OCI-LY3 (cell line): Measurements from ENCODE around the gene PLEKHF1.

ENCODE experiments used
- H2AFZ ChIP-seq: fragments of 200-600, 300-600 bp; shearing (Covaris generic); 2 replicates; pipeline ENCODE4 v1.6.0; 2014; ENCODE audit warnings: antibody characterized with exemption, low read depth, low read length
- H3K27ac ChIP-seq: fragments of 200-600, 300-600 bp; sonication (generic); 2 replicates; pipeline ENCODE4 v1.5.1; 2014; ENCODE audit warnings: mild to moderate bottlenecking, low read length, moderate library complexity, mixed read lengths
- H3K27me3 ChIP-seq: fragments of 200-600, 300-600 bp; sonication (generic); 2 replicates; pipeline ENCODE4 v1.6.1; 2014; ENCODE audit warnings: low read depth, low read length, mixed read lengths
- H3K36me3 ChIP-seq: fragments of 200-600, 300-600 bp; sonication (generic); replicated peaks from 2 replicates; pipeline ENCODE3; 2014; ENCODE audit warnings: low read depth, low read length, mixed read lengths
- H3K4me1 ChIP-seq: fragments of 300-600, 200-600 bp; sonication (generic); 2 replicates; pipeline ENCODE4 v1.6.1; 2014; ENCODE audit warnings: low read length, mixed read lengths
- H3K4me2 ChIP-seq: fragments of 200-600, 300-600 bp; sonication (generic); 2 replicates; pipeline ENCODE4 v1.6.1; 2014; ENCODE audit warnings: low read length, mixed read lengths
- H3K4me3 ChIP-seq: fragments of 300-600, 200-600 bp; sonication (generic); 2 replicates; pipeline ENCODE4 v1.5.1; 2014; ENCODE audit warnings: antibody characterized with exemption, mild to moderate bottlenecking, low read length, moderate library complexity
- H3K79me2 ChIP-seq: fragments of 300-600, 200-600 bp; shearing (Covaris generic); 2 replicates; pipeline ENCODE4 v1.6.1; 2014; ENCODE audit warnings: mild to moderate bottlenecking, low read length, mixed read lengths
- H3K9ac ChIP-seq: fragments of 300-600, 200-600 bp; shearing (Covaris generic); 2 replicates; pipeline ENCODE4 v1.6.0; 2014; ENCODE audit warnings: mild to moderate bottlenecking, low read length, moderate library complexity
- H3K9me3 ChIP-seq: fragments of 200-600, 300-600 bp; shearing (Covaris generic); 2 replicates; pipeline ENCODE4 v1.6.1; 2014; ENCODE audit warnings: low read length, mixed read lengths; ENCODE audit not compliant: insufficient read depth
- H4K20me1 ChIP-seq: fragments of 200-600, 300-600 bp; sonication (generic); 2 replicates; pipeline ENCODE4 v1.6.1; 2016; ENCODE audit warnings: low read length, mixed read lengths; ENCODE audit not compliant: insufficient read depth
- EZH2phosphoT487 ChIP-seq: fragments of 200-600 bp; shearing (Covaris generic); IDR thresholded peaks from 2 replicates; pipeline ENCODE4 v1.6.1; 2018; ENCODE audit warnings: antibody characterized with exemption, mixed run types, low read depth
- TF ChIP-seq, protein P1 (sequence below): fragments of 200-600, 300-600 bp; sonication (generic); IDR thresholded peaks from 2 replicates; pipeline ENCODE4 v1.5.1; 2014; ENCODE audit warnings: antibody characterized with exemption, low read length, low read depth

PLEKHF1 gene

DNA sequence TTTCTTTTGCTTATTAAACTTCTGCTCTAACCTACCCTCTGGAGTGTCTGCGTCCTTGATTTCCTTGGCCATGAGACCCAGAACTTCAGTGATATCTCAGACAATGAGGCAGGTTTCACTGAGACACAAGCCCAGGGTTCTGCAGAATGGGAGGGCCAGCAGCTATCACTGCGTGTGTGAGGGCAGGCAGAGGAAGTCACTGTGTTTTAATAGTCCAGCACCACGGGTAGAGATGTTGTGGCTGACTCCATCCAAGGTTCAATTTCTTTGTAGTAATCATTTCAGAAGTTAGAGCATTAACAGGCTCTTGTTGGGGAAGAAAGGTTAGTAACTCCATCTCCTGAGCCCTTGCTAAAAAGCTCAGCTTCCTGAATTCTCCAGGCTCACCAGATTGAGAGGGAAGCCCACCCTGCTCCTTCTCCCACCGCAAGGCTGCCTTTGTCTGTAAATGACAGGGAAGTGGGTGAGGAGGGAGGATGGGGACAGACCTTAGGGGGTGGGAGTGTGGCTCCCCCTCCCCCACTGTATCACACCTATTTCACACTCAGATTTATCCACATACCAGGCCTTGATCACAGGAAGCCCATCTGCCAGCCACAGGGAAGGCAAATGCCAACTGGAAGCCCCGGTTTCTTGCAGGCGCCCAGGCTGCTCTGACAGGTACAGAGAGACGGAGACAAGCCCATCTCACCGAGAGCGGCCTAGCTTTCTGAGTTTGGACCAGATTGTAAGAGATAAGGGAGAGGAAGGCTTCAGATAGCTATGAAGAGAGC is 47.7 kb downstream of the PLEKHF1 start:
- TF ChIP-seq EZH2phosphoT487: no peak
- TF ChIP-seq, protein P1, sequence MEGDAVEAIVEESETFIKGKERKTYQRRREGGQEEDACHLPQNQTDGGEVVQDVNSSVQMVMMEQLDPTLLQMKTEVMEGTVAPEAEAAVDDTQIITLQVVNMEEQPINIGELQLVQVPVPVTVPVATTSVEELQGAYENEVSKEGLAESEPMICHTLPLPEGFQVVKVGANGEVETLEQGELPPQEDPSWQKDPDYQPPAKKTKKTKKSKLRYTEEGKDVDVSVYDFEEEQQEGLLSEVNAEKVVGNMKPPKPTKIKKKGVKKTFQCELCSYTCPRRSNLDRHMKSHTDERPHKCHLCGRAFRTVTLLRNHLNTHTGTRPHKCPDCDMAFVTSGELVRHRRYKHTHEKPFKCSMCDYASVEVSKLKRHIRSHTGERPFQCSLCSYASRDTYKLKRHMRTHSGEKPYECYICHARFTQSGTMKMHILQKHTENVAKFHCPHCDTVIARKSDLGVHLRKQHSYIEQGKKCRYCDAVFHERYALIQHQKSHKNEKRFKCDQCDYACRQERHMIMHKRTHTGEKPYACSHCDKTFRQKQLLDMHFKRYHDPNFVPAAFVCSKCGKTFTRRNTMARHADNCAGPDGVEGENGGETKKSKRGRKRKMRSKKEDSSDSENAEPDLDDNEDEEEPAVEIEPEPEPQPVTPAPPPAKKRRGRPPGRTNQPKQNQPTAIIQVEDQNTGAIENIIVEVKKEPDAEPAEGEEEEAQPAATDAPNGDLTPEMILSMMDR: no peak
- no peak overlapping the region for H3K4me2 ChIP-seq

DNA sequence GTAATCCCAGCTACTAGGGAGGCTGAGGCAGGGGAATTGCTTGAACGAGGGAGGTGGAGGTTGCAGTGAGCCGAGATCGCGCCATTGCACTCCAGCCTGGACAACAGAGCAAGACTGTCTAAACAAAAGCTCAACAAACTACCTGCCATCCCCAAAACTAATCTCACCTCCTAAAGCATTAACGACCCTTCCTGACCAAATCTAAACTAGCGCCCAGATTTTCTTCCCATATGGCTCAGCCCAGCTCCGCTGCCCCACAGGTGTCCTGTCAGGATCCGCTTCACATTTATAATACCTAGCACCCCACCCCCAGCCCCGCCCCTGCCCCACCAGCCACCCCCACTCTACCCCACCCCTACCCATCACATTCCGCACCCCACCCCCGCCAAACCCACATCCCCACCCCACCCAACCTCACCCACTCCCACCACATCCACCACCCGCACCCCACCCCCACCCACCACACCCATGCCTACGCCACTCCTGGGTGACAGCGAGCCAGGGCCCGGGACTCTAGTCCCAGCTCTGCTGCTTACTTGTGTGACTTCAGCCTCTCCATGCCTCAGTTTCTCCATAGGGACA is 49.2 kb downstream of the PLEKHF1 start:
- Histone ChIP-seq H4K20me1 (peaks cover 4% of the 10 kb centered on the region; the same call in 1 of the 2 replicates), H3K27me3 (no peaks in the 10 kb centered on the region), H3K79me2 (peaks cover 56% of the 10 kb centered on the region), H3K9me3 (no peaks in the 10 kb centered on the region), H3K4me2 (peak overlapping the region; percentile 86), H3K27ac (peak overlapping the region; percentile 47), H3K4me3 (peak overlapping the region; percentile 79), H2AFZ (peak overlapping the region; percentile 49), H3K4me1 (peaks cover 11% of the 10 kb centered on the region), H3K36me3 (peaks cover 2% of the 10 kb centered on the region), H3K9ac (peak overlapping the region; percentile 80)
- TF ChIP-seq, protein P1: no peak
- TF ChIP-seq EZH2phosphoT487: no peak

More for the DNA sequence above, 47.7 kb downstream of the PLEKHF1 start:
- H3K4me1 ChIP-seq: peaks cover 11% of the 10 kb centered on the region
- H3K9me3 ChIP-seq: no peaks in the 10 kb centered on the region
- no peak overlapping the region for H2AFZ ChIP-seq
- H3K79me2 ChIP-seq: peaks cover 56% of the 10 kb centered on the region
- H3K4me3 ChIP-seq: no peak overlapping the region
- peaks cover 6% of the 10 kb centered on the region for H3K36me3 ChIP-seq
- peaks cover 4% of the 10 kb centered on the region; the same call in 1 of the 2 replicates for H4K20me1 ChIP-seq
- H3K27me3 ChIP-seq: no peaks in the 10 kb centered on the region
- H3K9ac ChIP-seq: no peak overlapping the region
- no peak overlapping the region for H3K27ac ChIP-seq

DNA sequence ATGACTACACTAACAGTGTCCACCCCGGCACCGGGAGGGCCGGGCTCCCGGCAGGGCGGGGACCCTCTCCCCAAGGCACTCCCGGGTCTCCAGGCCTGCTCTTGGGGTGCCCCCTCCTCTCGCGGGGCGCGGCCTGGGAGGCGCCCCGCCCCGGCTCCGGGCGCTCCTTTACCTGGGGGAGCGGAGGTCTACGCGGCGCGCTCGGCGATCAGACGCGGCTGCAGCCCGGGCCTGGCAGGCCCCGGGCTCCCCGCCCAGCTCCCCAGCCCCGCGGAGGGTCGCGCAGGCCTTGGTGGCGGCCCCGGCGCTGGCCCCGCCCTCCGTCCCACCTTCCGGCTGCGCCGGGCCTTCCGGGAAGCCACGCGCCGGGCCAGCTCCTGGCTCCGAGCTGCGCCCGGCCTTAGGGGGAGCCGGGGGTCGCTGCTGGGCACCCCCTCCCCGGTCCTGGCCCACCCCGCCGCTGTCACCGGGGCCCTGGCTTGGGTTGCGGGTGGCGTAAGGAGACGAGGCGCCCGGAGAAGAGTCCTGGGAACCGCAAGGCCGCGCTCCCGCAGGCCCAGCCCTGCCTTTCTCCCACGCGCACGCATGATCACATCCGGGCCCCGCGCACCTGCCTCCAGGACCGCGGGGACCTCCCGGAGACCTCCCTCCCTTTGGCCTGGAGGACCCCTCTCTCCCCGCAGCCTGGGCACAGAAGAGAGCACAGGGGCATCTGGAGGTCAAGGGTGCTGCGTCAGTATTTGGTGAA is 49.9 kb downstream of the PLEKHF1 start, which contains the start of gene C19orf12:
Gene C19orf12 (minus strand): TSS at position 309 of the 748 bp plus-strand sequence. CDS start 6,848 bp downstream, outside the sequence.
- peak within 1 kb of the TSS; percentile 80 for H3K9ac ChIP-seq
- H3K4me3 ChIP-seq: peak within 1 kb of the TSS; percentile 79
- H3K4me2 ChIP-seq: peak within 1 kb of the TSS; percentile 86
- peak within 1 kb of the TSS; percentile 47 for H3K27ac ChIP-seq
- H3K79me2 ChIP-seq: peaks cover 53% of the 10 kb centered on the region
- H4K20me1 ChIP-seq: peaks cover 4% of the 10 kb centered on the region; the same call in 1 of the 2 replicates
- no peaks in the 10 kb centered on the region for H3K9me3 ChIP-seq
- no peaks in the 10 kb centered on the region for H3K27me3 ChIP-seq
- peaks cover 2% of the 10 kb centered on the region for H3K36me3 ChIP-seq
- peaks cover 11% of the 10 kb centered on the region for H3K4me1 ChIP-seq
- TF ChIP-seq, protein P1: no peak
- TF ChIP-seq EZH2phosphoT487: no peak
- H2AFZ ChIP-seq: peak within 1 kb of the TSS; percentile 49
